GM13976 (cell line): ENCODE measurements around the gene KRTAP4-7.
"Not testable (repeated sequence)": the region's sequence is repeated elsewhere in the genome, so short reads cannot be mapped to it uniquely, and the experiment has no call there.

Experiments
- DNase-seq: peaks from one replicate; pipeline ENCODE4 v3.0.0; 2012; ENCODE audit warnings: low spot score
- in situ Hi-C: fragments of 300-500 bp; cut with MboI; formaldehyde crosslinking; loops from one replicate; pipeline ENCODE4 v1.12.0; 2022; ENCODE audit warnings: low sequenced_read_pairs, mixed read lengths, inconsistent platforms; ENCODE audit not compliant: unreplicated experiment
- TF ChIP-seq, protein P1 (sequence below): IDR thresholded peaks from 2 replicates; pipeline ENCODE4 v1.5.1; 2012; ENCODE audit warnings: borderline replicate concordance, mild to moderate bottlenecking; ENCODE audit not compliant: insufficient read depth; ENCODE audit errors: extremely low read depth, missing control alignments, control extremely low read depth

Gene KRTAP4-7

DNA sequence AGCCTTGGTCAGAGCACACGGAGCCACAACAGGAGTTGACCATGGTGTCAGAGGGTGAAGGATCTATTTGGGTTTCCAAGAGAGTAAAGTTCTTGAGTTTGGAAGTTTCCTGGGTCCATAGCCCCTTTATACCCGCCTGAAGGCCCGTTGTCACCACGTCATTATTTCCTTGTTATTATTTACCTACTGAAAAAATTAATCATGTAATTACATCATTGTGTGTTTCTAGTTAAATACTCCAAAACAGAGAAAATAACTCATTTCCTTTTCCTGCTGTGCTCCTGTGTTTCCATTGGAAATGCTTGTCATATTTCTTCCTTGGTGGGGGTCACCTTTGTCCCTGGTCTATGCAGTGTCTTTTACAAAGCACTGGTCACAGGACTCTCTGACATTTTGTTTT is 14.1 kb downstream of the KRTAP4-7 start, which contains the start of gene KRTAP4-8:
Gene KRTAP4-8, minus strand, starts transcription at position 101 of the 400 bp plus-strand sequence. Its CDS starts 58 bp downstream, at position 43.
- no peak for DNase-seq
- in situ Hi-C loops = no loop called here
- TF ChIP-seq, protein P1, sequence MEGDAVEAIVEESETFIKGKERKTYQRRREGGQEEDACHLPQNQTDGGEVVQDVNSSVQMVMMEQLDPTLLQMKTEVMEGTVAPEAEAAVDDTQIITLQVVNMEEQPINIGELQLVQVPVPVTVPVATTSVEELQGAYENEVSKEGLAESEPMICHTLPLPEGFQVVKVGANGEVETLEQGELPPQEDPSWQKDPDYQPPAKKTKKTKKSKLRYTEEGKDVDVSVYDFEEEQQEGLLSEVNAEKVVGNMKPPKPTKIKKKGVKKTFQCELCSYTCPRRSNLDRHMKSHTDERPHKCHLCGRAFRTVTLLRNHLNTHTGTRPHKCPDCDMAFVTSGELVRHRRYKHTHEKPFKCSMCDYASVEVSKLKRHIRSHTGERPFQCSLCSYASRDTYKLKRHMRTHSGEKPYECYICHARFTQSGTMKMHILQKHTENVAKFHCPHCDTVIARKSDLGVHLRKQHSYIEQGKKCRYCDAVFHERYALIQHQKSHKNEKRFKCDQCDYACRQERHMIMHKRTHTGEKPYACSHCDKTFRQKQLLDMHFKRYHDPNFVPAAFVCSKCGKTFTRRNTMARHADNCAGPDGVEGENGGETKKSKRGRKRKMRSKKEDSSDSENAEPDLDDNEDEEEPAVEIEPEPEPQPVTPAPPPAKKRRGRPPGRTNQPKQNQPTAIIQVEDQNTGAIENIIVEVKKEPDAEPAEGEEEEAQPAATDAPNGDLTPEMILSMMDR = no peak

DNA sequence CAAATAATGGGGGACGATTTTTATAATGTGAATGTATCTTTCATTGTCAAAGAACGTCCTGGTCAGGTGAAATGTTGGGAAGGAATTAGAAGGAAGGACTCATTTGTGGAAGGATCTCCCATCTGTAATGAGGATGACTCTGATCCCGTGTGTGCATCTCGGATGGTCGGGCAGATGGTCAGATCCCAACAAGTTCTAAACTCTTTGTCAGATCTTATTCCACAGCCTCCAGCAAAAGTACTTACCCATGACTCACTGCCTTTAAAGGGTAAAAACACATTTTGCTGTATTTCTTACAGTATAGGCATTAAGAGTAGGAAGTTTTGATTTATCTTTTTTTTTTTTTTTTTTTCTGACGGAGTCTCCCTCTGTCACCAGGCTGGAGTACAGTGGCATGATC is 14.5 kb downstream of the KRTAP4-7 start:
- DNase-seq = no peak
- in situ Hi-C loops = no loop called here
- TF ChIP-seq, protein P1 = no peak

DNA sequence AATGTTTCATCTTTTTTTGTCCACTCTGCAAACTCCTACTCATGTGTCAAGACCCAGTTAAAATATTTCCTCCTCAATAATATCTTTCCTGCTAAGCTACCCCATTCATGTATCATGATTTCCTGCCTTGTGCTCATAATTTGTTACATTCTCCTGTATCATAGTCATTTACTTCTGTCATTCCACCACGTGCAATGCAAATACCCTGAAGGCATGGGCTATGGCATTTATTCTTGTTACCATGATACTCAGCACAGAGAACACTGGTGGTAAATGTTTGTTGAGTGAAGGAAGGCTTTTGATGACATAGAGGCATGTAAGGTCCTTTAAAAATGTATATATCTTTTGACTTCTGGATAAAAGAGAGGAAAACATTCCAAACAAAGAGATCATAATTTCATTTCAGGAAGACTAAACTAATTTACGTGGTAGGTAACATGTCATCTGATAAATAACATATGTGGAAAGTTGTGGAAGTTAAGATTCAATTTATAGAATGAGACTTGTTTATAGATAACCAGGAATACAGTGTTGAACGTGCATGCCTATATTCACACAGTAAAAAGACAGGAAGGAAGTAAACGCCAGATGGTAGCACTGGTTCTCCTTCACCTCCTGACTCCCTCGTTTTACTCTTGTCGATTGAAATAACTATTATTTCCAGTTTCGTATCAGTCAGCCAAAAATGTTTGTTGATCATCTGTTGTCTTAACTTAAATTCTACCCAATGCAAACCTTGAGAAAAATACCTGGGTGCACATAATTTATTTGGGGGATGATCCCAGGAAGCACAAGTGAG is 15.9 kb downstream of the KRTAP4-7 start:
- in situ Hi-C loops, DNase-seq: not testable (repeated sequence)

DNA sequence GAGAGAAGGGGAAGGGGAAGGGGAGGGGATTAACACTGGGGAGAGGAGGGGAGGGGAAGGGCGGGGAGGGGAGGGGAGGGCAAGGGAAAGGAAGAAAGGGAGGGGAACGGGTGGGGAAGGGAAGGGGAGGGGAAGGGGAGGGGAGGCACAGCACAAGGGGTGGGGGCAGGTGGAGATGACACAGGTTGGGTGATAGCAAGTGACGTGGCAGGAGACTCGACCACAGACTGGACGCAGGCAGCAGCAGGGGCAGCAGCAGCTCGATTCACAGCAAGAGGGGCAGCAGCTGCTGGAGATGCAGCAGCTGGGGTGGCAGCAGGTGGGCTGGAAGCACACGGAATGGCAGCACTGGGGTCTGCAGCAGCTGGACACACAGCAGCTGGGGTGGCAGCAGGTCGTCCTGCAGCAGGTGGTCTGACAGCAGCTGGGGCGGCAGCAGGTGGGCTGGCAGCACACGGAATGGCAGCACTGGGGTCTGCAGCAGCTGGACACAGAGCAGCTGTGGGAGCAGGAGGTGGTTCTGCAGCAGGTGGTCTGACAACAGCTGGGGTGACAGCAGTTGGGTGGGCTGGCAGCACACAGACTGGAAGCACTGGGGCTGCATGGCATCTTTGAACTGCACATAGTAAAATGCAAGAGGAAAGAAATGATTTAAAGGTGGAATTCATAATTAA is 17.8 kb downstream of the KRTAP4-7 start, which contains the start of gene KRTAP4-16:
Gene KRTAP4-16, minus strand, starts transcription at position 624 of the 674 bp plus-strand sequence. Its CDS starts 0 bp downstream, at position 624.
- TF ChIP-seq, protein P1 = no peak
- DNase-seq = no peak
- in situ Hi-C loops = no loop called here

DNA sequence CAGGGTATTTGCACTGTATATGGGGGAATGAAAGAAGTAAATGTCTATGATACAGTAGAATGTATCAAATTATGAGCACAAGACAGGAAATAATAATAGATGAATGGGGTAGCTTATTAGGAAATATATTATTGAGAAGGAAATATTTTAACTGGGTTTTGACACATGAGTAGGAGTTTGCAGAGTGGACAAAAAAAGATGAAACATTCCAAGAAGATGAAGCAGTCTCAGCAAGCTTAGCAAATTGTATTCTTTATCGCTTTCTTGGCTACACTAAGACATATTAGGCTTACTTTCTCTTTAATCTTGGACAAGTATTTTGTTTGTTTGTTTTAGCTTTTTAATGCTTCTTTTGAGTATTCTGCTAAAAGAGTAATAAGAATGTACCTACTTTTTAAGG is 19.9 kb downstream of the KRTAP4-7 start:
- in situ Hi-C loops = no loop called here
- TF ChIP-seq, protein P1 = no peak
- DNase-seq = no peak

DNA sequence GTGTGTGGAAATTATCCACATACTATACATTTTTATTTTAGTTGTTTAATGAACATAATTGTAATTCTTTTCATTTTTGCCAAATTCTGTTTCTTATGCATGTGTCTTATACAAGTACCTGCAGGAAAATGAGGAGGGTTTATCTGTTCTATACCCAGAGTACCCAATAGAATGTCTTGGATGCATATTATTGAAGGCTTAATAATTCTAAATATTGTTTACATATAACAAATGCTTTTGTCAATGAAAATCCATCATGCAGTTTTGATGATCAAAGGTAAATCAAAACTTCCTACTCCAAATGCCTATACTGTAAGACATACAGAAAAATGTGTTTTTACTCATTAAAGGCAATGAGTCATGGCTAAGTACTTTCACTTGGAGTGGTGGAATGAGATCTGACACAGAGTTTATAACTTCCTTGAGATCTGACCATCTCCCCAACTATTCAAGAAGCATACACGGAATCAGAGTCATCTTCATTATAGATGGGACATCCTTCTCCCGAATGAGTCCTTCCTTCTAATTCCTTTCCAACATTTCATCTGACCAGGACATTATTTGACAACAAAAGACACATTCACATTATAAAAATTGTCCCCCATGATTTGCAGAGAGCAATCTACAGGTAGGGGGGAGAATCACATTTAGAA is 20.6 kb downstream of the KRTAP4-7 start:
- in situ Hi-C loops, DNase-seq: not testable (repeated sequence)

DNA sequence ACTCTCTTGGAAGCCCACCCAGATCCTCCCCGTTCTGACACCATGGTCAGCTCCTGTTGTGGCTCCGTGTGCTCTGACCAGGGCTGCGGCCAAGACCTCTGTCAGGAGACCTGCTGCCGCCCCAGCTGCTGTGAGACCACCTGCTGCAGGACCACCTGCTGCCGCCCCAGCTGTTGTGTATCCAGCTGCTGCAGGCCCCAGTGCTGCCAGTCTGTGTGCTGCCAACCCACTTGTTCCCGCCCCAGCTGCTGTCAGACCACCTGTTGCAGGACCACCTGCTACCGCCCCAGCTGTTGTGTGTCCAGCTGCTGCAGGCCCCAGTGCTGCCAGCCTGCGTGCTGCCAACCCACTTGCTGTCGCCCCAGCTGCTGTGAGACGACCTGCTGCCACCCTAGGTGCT is 21.4 kb downstream of the KRTAP4-7 start, which contains the start of gene KRTAP4-9:
Gene KRTAP4-9, plus strand, starts transcription at position 43 of the 400 bp plus-strand sequence. Its CDS starts 0 bp downstream, at position 43.
- DNase-seq, in situ Hi-C loops: not testable (repeated sequence)
